HG03460 (cell line): ENCODE measurements around the gene ZFR.
A peak's percentile ranks its signal among the peaks of the same experiment; 100 is the strongest.

Experiments used
- ATAC-seq: cut with Tn5 transposase; IDR thresholded peaks from one replicate; pipeline ENCODE4 v1.9.1; 2021; ENCODE audit not compliant: unreplicated experiment

ZFR gene

DNA sequence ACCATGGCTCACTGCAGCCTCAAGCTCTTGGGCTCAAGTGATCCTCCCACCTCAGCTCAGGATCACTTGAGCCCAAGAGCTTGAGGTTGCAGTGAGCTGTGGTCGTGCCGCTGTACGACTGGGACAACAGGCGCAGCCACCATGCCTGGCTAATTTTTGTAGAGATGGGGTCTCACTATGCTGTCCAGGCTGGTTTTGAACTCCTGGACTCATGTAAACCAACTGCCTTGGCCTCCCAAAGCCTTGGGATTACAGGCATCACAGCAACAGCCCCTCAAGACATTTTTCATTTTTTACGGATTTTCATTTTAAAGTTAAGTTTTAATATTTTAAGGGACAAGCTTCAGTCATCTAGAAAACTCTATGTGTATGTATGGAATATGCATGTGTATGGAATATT is 78.9 kb downstream of the ZFR start:
- ATAC-seq, result no peak

DNA sequence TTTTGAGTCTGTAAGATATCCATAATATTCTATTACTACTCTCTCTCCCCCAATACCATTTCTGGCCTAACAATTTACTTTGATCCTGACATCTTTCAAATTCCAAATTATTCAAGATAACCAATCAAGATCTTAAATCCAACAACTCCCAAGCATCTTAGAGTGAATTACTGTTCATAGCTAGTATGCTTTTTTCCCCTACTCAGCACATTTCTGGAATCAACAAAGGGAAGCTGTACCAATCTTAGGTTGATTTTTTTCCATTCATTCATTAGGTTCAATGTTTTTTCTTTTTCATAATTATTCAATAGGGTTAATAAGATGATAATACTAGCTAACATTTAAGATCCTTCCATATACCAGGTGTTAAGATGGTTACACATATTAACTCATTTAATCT is 81.5 kb downstream of the ZFR start:
- ATAC-seq, result no peak

DNA sequence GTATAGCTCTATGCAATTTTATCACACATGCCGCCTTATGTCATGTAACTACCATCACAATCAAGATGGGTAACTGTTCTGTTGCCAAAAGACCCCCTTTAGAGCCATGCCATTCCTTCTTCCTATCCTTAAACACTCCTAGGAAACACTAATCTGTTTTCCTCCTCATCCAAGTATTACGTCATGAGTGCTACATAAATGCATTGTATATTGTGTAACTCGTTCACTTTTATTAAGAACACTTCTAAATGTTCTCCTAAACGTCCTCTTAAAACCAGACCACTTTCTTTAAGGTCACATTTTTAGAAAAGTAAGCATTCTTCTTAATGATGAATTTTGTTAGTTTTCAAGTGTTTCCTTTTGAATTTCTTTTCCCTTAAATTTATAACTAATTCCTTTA is 82.0 kb downstream of the ZFR start:
- ATAC-seq, result no peak

DNA sequence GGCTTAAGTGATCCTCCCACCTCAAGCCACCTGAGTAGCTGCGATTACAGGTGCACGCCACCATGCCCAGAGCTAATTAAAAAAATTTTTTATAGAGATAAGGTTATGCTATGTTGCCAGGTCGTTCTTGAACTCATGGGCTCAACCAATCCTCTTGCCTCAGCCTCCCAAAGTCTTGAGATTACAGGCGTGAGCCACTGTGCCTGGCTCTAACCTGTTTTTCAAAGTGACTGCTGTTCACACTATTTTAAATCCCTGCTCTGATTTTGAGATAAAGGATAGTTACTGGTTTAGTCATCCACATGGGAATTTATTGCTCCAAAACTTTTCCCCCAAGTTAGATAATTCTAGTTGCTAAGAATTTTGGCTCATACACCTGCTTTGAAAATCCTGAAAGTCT is 83.6 kb downstream of the ZFR start:
- no peak for ATAC-seq

DNA sequence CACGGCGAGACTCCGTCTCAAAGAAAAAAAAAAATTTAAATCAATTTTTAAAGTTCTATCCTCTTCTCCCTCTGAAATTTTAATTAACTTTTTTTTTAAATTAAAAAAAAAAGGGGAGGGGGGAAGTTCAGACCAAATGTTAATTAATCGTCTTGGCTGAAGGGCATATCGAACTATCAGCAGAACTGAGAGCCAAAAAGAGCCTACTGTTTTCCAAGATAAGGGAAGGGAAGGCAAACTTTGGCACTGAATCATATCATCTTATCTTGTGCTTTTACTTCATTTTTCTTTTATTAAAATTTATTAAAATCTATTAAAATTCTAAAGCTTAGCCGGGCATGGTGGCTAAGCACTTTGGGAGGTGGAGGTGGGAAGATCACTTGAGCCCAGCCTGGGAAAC is 85.9 kb downstream of the ZFR start:
- ATAC-seq, result no peak

DNA sequence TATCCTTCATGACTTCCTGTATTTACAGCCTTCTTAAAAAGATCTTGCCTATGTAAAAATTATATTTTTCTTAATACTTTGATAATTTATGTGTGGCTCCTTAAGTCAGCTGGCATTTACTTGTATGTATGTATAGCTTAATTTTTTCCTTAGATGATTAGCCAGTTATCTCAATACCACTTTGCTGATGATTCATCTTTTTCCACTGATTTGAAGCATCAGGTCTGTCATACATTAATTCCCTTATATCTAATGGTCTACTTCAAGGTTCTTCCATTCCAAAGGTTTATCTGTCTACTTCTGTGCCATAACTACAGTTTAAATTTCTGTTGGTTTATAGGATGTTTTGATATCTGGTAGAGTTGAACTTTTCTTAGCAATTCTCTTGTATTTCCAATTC is 86.9 kb downstream of the ZFR start:
- ATAC-seq, result no peak

DNA sequence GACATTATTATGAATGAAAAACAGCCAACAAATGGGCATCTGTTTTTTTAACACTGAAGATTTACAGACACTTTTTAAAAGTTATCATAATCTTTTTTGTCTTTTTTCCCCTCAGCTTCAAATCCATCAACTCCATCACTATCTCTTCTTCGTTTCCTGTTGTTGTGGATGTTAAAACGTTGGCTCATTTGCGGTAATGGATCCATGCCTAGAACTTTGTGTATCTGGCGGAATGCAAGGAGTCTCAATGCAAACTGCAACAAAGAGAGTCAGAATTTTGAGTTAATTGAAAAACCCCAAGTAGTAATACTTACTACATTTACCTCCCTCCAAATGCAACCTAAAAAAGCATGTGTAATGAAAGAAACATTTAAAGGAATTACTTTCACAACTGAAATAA is 88.9 kb downstream of the ZFR start:
- ATAC-seq, result no peak

DNA sequence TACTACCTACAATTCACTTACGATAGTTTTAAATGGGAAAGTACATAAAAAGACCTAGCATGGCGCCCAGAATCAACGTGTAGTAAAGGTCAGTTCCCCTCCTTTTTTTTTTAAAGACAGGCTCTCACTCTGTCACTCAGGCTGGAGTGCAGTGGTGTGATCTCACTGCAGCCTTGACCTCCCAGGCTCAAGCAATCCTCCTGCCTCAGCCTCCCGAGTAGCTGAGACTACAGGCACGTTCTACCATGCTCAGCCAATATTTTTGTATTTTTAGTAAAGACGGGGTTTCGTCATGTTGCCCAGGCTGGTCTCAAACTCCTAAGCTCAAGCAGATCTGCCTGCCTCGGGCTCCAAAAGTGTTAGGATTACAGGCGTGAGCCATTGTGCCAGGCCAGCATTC is 91.1 kb downstream of the ZFR start:
- ATAC-seq, result no peak

DNA sequence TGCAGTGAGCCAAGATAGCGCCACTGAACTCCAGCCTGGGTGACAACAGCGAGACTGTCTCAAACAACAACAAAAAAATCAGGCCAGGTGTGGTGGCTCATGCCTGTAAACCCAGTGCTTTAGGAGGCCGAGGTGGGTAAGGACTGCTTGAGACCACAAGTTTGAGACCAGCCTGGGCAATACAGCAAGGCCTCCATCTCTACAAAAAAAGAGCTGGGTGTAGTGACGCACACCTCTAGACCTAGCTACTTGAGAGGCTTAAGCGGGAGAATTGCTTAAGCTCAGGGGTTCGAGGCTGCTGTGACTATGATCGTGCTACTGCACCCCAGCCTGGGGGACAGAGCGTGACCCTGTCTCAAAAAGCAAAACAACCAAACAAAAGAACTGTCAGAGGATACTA is 91.9 kb downstream of the ZFR start:
- no peak for ATAC-seq

DNA sequence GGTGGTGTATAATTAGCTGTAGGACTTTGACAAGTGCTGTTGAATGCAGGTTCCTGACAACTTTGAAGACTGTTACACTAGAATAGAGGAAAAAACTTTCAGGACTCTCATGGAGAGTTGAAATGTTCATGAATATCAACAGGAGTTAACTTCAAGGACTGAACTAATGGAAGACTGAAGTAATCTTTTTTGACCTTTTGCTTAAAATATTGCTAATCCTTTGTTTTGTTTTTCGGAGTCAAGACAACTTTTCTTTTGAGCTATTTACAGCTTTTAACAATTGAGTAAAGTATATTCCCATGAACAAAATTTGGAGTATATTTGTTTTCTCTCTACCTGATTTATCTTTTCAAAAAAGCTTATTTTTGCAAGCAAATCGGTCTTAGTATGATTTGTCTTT is 97.7 kb downstream of the ZFR start:
- ATAC-seq, result no peak

DNA sequence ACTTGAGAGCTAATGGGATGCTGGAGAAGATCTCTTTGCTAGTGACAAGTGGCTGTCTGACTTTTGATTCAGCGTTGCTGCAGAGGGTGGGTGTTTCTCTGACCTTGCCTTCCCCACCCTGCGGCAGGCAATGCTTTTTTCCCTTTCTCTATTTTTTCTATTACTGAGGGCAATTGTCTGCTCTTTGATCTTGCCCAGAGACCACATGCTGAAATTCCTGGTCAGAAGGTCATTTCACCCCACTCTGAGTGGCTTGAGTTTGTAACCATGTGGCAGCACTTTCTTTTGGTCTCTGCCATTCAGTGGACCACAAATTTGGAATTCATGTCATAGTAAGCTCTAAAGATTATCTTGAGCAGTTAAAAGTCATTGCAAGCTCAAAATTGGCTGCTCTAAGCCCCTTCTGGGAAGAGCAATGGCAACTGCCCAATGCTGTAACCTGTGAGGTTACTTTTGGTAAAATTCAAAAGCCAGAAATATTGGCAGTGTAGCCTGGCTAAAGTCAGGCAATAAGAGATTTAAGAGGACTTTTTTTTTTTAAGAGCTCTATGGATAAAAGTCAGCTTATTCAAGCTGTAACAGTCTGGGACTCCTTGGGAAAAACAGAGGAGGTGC is 101.4 kb downstream of the ZFR start:
- no peak for ATAC-seq

DNA sequence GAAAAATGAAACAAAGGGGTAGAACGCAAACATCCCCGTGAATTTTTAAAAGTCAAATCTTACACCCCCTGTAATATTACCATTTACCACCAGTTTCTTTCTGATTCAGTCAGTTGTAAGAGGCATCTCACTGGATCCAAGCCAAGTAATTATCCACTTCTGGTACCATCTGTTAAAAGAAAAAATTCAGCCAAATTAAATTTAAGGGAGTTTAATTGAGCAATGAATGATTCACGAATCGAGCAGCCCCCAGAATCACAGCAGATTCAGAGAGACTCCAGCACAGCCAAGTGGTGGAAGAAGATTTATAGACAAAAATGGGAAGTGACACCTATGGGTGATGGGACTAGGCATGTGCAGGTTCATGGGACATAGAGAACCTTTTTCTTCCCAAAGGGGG is 101.9 kb downstream of the ZFR start:
- no peak for ATAC-seq

DNA sequence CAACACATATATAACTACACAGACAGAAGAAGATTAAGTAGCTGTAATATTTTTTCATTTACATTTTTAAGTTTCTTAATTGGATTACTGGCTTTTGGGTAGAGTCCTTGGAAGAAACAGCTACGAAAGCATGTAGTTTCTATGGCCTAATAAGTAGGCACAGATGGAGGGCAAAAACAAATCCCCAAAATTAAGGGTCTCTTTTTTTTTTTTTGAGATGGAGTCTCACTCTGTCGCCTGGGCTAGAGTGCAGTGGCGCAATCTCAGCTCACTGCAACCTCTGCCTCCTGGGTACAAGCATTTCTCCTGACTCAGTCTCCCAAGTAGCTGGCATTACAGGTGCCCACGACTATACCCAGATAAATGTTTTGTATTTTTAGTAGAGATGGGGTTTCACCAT is 104.7 kb downstream of the ZFR start:
- no peak for ATAC-seq

DNA sequence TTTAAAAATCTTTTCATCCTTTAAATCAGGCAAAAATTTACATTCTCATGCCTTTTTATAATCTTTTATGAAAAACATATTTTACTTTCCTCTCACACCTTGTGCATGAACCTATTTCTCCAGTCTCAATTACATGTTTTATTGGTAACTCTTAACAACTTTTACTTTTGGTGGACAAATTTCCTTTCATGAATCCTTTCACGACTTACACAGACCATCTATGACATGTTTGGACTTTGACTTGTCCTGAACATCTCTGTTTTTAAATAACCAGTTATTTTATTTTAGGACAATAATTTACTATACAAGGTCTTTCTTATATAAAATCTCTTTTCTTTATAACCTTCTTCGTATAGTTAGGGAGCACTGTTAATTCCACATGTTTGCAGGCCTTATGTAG is 105.3 kb downstream of the ZFR start:
- no peak for ATAC-seq

DNA sequence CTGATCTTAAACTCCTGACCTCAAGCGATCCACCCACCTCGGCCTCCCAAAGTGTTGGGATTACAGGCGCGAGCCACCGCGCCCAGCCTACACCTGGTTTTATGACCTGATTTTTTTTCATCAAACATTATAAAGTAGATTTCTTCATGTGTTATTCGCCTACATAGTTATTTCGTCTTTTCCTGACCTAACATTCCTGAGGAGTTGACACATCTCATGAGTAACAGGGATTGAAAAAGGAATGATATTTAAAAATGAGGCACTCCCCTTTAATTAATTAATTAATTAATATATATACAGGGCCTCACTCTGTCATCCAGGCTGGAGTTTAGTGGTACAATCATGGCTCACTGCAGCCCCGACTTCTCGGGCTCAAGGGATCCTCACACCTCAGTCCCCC is 111.6 kb downstream of the ZFR start:
- no peak for ATAC-seq

DNA sequence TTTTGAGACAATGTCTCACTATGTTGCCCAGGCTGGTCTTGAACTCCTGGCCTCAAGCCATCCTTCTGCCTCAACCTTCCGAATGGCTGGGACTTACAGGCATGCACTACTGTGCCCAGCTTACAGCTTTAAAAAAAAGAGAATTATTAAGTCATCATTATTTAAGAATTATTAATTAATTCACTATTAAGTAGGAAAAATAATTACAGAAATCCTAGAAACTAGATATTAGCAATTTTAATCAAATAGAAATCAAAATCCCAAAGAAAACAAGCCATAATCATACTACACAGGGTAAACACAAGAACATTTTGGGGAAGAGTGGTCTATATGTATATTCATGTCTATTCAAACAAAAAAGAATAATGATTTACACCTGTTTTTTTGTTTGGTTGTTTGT is 112.2 kb downstream of the ZFR start:
- ATAC-seq, result no peak

DNA sequence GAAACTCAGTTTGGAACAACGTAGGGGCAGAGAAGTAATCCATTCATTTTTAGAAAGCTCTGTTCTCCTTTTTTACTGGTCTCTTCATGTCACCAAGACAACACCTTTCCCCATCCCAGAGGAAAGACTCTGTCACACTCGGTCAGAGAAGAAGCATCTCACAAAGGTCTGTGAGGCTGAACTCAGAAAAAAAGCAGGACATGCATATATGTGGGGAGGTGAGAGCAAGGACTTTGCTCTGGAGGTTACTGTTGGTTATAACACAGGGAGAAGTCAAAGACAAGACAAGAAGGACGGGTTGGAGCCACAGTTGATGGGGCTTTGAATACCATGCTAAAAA is 112.6 kb downstream of the ZFR start:
- no peak for ATAC-seq

DNA sequence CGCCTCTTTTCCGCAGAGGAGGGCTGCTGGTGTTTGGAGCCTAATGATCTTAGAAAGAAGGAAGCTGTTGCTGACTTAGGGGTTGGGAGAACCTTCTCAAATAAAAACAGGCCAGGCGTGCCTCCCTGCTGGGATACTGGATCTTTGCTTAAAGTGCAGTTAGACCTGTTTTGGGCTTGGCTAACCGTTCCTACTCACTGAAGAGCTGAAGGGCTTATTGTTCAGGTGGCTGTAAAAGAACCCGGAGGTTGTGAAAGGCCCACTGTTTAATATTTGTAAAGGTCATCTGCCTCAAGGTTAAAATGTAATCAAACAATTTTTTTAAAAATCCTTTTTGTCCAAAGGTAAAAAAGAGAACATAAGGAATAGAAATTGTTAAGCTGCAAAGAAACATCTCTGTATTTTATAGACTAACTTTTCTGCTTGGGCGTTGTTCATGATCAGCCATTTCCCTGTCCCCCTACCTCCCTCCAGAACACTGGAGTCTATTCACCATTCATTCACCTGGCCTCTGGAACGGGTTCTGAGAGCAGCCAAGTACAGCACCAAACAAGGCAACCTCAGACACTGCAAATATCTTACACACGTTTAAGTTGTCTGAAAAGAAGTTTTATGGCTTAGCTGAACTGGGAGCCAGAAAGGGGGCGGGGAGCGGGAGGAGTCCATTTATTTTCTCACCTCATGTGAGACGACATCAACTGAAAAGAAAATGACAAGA is 113.2 kb downstream of the ZFR start:
- ATAC-seq, result no peak

DNA sequence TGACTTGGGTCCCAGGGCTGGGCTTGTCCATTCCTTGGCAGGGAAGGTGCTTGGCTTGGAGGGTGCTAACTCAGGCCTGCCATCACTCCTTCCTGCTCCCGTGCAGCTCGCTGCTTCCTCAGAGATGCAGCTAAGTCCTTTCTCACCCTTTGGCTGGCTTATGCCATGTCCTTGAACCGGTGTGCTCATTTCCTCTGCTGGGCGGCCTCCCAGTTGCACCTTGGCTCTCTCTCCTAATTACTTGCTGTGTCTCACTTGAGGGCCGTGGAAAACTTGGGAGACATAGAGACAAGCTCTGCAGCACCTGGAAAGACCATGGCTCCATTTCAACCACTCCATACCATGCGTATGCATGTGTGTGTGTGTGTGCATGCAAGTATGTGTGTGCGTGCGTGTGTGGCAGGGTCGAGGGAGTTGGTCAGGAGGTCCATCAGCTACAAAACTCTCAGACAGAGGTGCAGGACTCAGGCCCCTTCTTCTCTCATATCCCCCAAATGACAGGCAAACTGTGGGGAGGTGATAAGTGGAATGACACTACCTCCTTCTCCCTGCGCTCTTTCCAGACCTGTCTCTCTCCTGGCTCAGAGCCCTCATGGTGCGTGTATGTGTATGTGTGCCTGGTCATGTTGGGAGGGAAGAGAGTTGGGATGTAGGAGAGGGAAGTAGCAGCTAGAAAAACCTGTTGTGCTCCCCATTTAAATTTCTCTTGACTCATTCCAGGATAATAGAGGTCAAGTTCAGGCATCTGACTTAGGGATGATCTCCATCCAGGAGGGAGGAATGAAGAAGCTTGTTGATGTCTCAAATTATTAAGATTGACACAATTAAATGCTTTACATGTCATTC is 114.2 kb downstream of the ZFR start:
- ATAC-seq, result no peak

DNA sequence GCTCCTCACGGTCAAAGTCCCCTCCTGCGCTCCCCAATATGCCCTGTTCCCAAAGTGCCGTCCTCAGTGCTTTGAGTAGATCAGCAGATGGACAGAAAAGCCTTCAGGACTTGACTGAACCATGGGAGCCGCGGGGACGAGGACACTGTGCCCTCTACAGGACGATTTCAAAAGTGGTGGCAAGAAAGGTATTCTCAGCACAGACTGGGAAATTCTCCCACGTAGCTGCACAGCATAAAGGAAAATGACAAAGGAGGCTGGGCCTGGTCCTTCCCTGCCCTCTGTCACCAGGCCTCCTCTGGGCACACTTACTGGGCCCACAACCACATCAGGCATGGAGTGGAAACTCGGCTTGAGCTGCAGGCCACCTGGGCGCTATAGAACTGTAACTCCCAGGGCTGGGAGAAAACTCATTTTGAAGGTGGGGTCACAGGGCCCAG is 115.1 kb downstream of the ZFR start:
- ATAC-seq, result peak; percentile 84

DNA sequence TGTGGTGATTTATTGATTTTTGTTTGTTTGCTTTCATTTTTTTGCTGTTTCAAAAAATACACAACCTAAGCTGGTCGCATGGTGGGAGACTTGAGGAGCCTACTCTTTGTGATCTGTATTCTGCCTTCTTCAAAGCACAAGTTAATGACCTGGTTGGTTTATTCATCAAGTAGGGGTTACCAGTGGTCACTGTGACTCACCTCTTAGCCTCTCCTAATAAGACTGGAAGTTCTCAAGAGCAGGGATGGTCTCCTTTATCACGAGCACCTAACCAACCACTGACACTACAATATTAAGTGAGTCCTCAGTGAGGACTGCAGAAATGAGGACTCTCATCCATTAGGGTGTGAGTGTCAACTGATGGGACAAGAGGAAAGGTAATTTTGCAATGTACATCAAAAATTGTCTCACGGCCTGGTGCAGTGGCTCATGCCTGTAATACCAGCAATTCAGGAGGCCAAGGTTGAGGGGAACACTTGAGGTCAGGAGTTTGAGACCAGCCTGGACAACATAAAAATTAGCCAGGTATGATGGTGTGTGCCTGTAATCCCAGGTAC is 118.2 kb downstream of the ZFR start:
- ATAC-seq, result no peak

DNA sequence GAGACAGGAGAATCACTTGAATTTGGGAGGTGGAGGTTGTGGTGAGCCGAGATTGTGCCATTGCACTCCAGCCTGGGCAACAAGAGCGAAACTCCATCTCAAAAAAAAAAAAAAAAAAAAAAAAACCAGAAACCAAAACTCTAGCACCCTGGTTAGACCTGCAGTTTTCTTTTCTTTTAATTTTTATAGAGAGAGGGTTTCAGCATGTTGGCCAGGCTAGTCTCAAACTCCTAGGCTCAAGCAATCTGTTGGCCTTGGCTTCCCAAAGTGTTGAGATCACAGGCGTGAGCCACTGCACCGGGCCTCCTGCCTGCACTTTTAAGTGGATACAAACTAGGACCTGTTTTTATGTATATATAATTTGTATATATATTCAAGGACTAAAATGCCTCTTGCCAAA is 118.9 kb downstream of the ZFR start:
- no peak for ATAC-seq
